A549 (cell line): Measurements from ENCODE around the gene C2orf49.

Source experiments
- CBX2 ChIP-seq: fragments of 200-600 bp; sonication (generic); IDR thresholded peaks from 2 replicates; pipeline ENCODE4 v1.6.1; 2016; ENCODE audit warnings: low read depth, mild to moderate bottlenecking, borderline replicate concordance
- EHMT2 ChIP-seq: fragments of 200-600 bp; sonication (generic); IDR thresholded peaks from 2 replicates; pipeline ENCODE4 v1.6.1; 2016; ENCODE audit warnings: antibody characterized with exemption, low read depth, mild to moderate bottlenecking, moderate library complexity
- EP300 ChIP-seq, 2 experiments: fragments of >200 bp; sonication (Bioruptor Twin); formaldehyde crosslinking; IDR thresholded peaks; 2 replicates in 1 of 2; 3 replicates in 1 of 2; pipeline ENCODE4 v1.6.1; 2016 to 2017
- ESRRA ChIP-seq: fragments of 150-350 bp; IDR thresholded peaks from 2 replicates; pipeline ENCODE4 v1.6.1; 2014; ENCODE audit warnings: mild to moderate bottlenecking, low read length, borderline replicate concordance
- MYC ChIP-seq: IDR thresholded peaks from 2 replicates; pipeline ENCODE4 v1.6.1; 2012; ENCODE audit warnings: mild to moderate bottlenecking, inconsistent platforms, low read length, improper control_type of control experiment, borderline replicate concordance
- NFE2L2 ChIP-seq: fragments of 150-350 bp; conservative IDR thresholded peaks from 2 replicates; pipeline ENCODE4 v1.6.1; 2014; ENCODE audit warnings: low read length
- PHF8 ChIP-seq: fragments of 200-600 bp; sonication (generic); IDR thresholded peaks from 2 replicates; pipeline ENCODE4 v1.6.1; 2016; ENCODE audit warnings: low read depth, mild to moderate bottlenecking, antibody characterized with exemption, moderate library complexity, borderline replicate concordance
- POLR2A ChIP-seq: IDR thresholded peaks from 2 replicates; pipeline ENCODE4 v1.6.1; 2012; ENCODE audit warnings: mild to moderate bottlenecking, low read length
- POLR2AphosphoS2 ChIP-seq: conservative IDR thresholded peaks from 2 replicates; pipeline ENCODE4 v1.6.1; 2012; ENCODE audit warnings: low read length, improper control_type of control experiment, inconsistent platforms
- RAD21 ChIP-seq, 2 experiments: fragments of >200 bp in 1 of 2; sonication (Bioruptor Twin) in 1 of 2; formaldehyde crosslinking in 1 of 2; IDR thresholded peaks in 1 of 2; conservative IDR thresholded peaks in 1 of 2; 2 replicates in 1 of 2; 3 replicates in 1 of 2; pipeline ENCODE4 v1.6.1; 2012 to 2018; ENCODE audit warnings: inconsistent platforms in 1 of 2
- RCOR1 ChIP-seq: fragments of 150-350 bp; IDR thresholded peaks from 2 replicates; pipeline ENCODE4 v1.6.1; 2014; ENCODE audit warnings: antibody characterized with exemption, low read length, low read depth
- RFX5 ChIP-seq: fragments of 450-650 bp; IDR thresholded peaks from 2 replicates; pipeline ENCODE4 v1.7.1; 2014; ENCODE audit warnings: antibody characterized with exemption, mild to moderate bottlenecking, moderate library complexity
- TF ChIP-seq, protein P1 (sequence below): fragments of >200 bp; sonication (Bioruptor Twin); formaldehyde crosslinking; IDR thresholded peaks from 3 replicates; pipeline ENCODE4 v1.5.1; 2016
- TF ChIP-seq, protein P2 (sequence below): fragments of 200-600 bp; sonication (generic); IDR thresholded peaks from 2 replicates; pipeline ENCODE4 v1.6.1; 2016; ENCODE audit warnings: antibody characterized with exemption, mild to moderate bottlenecking, moderate library complexity

DNA sequence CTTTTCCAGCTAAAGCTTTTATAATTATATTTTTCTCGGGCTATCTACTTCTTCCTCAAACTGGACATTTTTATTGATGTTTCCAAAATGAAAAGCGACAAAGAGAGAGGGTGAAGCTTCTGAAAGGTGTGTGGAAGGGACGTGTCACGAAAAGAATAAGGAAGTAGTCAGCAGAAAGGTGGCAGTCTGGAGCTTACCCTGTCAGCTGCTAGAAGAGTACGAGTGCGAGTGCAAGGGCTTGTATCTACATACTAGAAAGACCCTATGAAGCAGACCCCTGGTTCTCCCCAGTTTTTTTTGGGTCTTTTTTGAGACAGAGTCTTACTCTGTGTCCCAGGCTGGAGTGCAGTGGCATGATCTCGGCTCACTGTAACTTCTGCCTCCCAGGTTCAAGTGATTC is 46.9 kb downstream of the C2orf49 start:
- TF ChIP-seq MYC (no peak), ESRRA (no peak), POLR2AphosphoS2 (no peak), RCOR1 (no peak), EP300 (IDR thresholded peaks at IDR 0.05) (no peak), RAD21 (conservative IDR thresholded peaks at IDR 0.05 in 1 of 2, IDR thresholded peaks at IDR 0.05 in 1 of 2) (no peak), CBX2 (no peak), EHMT2 (no peak), RFX5 (no peak), PHF8 (no peak), POLR2A (no peak), NFE2L2 (no peak)
- TF ChIP-seq, protein P1, sequence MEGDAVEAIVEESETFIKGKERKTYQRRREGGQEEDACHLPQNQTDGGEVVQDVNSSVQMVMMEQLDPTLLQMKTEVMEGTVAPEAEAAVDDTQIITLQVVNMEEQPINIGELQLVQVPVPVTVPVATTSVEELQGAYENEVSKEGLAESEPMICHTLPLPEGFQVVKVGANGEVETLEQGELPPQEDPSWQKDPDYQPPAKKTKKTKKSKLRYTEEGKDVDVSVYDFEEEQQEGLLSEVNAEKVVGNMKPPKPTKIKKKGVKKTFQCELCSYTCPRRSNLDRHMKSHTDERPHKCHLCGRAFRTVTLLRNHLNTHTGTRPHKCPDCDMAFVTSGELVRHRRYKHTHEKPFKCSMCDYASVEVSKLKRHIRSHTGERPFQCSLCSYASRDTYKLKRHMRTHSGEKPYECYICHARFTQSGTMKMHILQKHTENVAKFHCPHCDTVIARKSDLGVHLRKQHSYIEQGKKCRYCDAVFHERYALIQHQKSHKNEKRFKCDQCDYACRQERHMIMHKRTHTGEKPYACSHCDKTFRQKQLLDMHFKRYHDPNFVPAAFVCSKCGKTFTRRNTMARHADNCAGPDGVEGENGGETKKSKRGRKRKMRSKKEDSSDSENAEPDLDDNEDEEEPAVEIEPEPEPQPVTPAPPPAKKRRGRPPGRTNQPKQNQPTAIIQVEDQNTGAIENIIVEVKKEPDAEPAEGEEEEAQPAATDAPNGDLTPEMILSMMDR: no peak
- TF ChIP-seq, protein P2, sequence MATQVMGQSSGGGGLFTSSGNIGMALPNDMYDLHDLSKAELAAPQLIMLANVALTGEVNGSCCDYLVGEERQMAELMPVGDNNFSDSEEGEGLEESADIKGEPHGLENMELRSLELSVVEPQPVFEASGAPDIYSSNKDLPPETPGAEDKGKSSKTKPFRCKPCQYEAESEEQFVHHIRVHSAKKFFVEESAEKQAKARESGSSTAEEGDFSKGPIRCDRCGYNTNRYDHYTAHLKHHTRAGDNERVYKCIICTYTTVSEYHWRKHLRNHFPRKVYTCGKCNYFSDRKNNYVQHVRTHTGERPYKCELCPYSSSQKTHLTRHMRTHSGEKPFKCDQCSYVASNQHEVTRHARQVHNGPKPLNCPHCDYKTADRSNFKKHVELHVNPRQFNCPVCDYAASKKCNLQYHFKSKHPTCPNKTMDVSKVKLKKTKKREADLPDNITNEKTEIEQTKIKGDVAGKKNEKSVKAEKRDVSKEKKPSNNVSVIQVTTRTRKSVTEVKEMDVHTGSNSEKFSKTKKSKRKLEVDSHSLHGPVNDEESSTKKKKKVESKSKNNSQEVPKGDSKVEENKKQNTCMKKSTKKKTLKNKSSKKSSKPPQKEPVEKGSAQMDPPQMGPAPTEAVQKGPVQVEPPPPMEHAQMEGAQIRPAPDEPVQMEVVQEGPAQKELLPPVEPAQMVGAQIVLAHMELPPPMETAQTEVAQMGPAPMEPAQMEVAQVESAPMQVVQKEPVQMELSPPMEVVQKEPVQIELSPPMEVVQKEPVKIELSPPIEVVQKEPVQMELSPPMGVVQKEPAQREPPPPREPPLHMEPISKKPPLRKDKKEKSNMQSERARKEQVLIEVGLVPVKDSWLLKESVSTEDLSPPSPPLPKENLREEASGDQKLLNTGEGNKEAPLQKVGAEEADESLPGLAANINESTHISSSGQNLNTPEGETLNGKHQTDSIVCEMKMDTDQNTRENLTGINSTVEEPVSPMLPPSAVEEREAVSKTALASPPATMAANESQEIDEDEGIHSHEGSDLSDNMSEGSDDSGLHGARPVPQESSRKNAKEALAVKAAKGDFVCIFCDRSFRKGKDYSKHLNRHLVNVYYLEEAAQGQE: no peak
